GM23248 (cell line): ENCODE results near the gene TICAM2.

Experiments
- EZH2 ChIP-seq: fragments of 200-600 bp; sonication (generic); IDR thresholded peaks from 2 replicates; pipeline ENCODE4 v1.6.1; 2018; ENCODE audit warnings: antibody characterized with exemption, mild to moderate bottlenecking; ENCODE audit not compliant: insufficient read depth, poor library complexity, severe bottlenecking
- EZH2phosphoT487 ChIP-seq: fragments of 200-600 bp; sonication (generic); IDR thresholded peaks from 2 replicates; pipeline ENCODE4 v1.6.1; 2018; ENCODE audit warnings: antibody characterized with exemption, moderate library complexity, mild to moderate bottlenecking, low read depth; ENCODE audit not compliant: insufficient read depth

GRCh38 chr5:115573133-115573532 lies 29.1 kb downstream of the TICAM2 start:
- no peak for TF ChIP-seq EZH2phosphoT487
- TF ChIP-seq EZH2: no peak
